Caco-2 (cell line): ENCODE results near the gene ENTPD8. TPM values are rescaled to one million over a fixed set of nuclear protein-coding genes. Genes with fewer than 3 reads are reported as not detected.

Source experiments
- BruUV-seq: library from RNA; stranded (reverse); fragments of 400-500 nt; replicated peaks from 2 replicates; lab custom pipeline; 2021; lab: Mats Ljungman, UMichigan
- CTCF ChIA-PET: fragments of 300-600 bp; sonication (Branson Sonifier 250); formaldehyde crosslinking; loops from one replicate; lab custom pipeline; 2022; ENCODE audit warnings: antibody characterized with exemption; lab: Charles Lee
- POLR2A ChIA-PET: fragments of 300-600 bp; sonication (Branson Sonifier 250); formaldehyde crosslinking; loops from one replicate; lab custom pipeline; 2022; ENCODE audit warnings: antibody characterized with exemption; lab: Charles Lee
- DNase-seq, 2 experiments: peaks; one replicate each; pipeline versions ENCODE4 v3.0.0 to v3.0.0-alpha.2; 2020 to 2022
- H3K27me3 ChIP-seq: replicated peaks from 2 replicates; pipeline ENCODE4 v1.6.0; 2011; ENCODE audit warnings: low read length; ENCODE audit not compliant: control insufficient read depth, insufficient read depth
- H3K36me3 ChIP-seq: 2 replicates; pipeline ENCODE4 v1.5.1; 2011; ENCODE audit warnings: low read length; ENCODE audit not compliant: control insufficient read depth, insufficient read depth
- H3K4me1 ChIP-seq: fragments of 250-450 bp; sonication (Bioruptor Pico); 2 replicates; pipeline ENCODE4 v1.5.1; 2020; ENCODE audit warnings: mild to moderate bottlenecking
- H3K4me3 ChIP-seq: 2 replicates; pipeline ENCODE4 v1.5.1; 2011; ENCODE audit warnings: low read depth, mild to moderate bottlenecking, control low read depth, low read length
- H3K9me3 ChIP-seq: fragments of 250-450 bp; sonication (Bioruptor Pico); 2 replicates; pipeline ENCODE4 v1.5.1; 2020; ENCODE audit warnings: mild to moderate bottlenecking, moderate library complexity
- H3K27ac Mint-ChIP-seq: one replicate; pipeline ENCODE4 v1.8.0; 2022; ENCODE audit warnings: mixed read lengths; ENCODE audit not compliant: unreplicated experiment
- H3K27me3 Mint-ChIP-seq: one replicate; pipeline ENCODE4 v1.8.0; 2022; ENCODE audit warnings: mixed read lengths; ENCODE audit not compliant: insufficient read depth, unreplicated experiment
- H3K36me3 Mint-ChIP-seq: one replicate; pipeline ENCODE4 v1.8.0; 2022; ENCODE audit warnings: mild to moderate bottlenecking, mixed read lengths; ENCODE audit not compliant: insufficient read depth, unreplicated experiment
- H3K4me1 Mint-ChIP-seq: one replicate; pipeline ENCODE4 v1.8.0; 2022; ENCODE audit warnings: low read depth, mixed read lengths; ENCODE audit not compliant: unreplicated experiment
- H3K4me3 Mint-ChIP-seq: one replicate; pipeline ENCODE4 v1.8.0; 2022; ENCODE audit warnings: mild to moderate bottlenecking, moderate library complexity, mixed read lengths; ENCODE audit not compliant: unreplicated experiment
- H3K9me3 Mint-ChIP-seq: one replicate; pipeline ENCODE4 v1.8.0; 2022; ENCODE audit warnings: mixed read lengths; ENCODE audit not compliant: unreplicated experiment
- intact Hi-C: fragments of 100-400 bp; cut with micrococcal nuclease; formaldehyde crosslinking; loops from one replicate; pipeline ENCODE4 v1.10.0; 2022; ENCODE audit not compliant: unreplicated experiment
- total RNA-seq: library from RNA; stranded (reverse); gene quantifications from 2 replicates; pipeline ENCODE4 v1.2.3, GENCODE V29; 2022
- TF ChIP-seq, protein P1 (sequence below), 2 experiments: fragments of 200-600 bp in 1 of 2; IDR thresholded peaks; 1 replicate in 1 of 2; 2 replicates in 1 of 2; pipeline versions ENCODE4 v1.5.1 to v1.8.0; 2011 to 2022; ENCODE audit warnings: antibody characterized with exemption in 1 of 2, control low read depth in 1 of 2, inconsistent platforms in 1 of 2, low read depth in 1 of 2, low read length in 1 of 2, mild to moderate bottlenecking in 1 of 2, moderate library complexity in 1 of 2; ENCODE audit not compliant: insufficient read depth in 1 of 2, severe bottlenecking in 1 of 2, unreplicated experiment in 1 of 2

Gene ENTPD8
- total RNA-seq, 1 experiment from 2014 or later = 8.6 TPM

GRCh38 chr9:137465000-137465719, 24.0 kb upstream of the ENTPD8 start:
- H3K9me3 Mint-ChIP-seq = no peaks in the 10 kb centered on the region
- H3K4me1 ChIP-seq = no peaks in the 10 kb centered on the region
- no peaks in the 10 kb centered on the region for H3K27me3 ChIP-seq
- intact Hi-C loops = no loop called here
- no peaks in the 10 kb centered on the region for H3K9me3 ChIP-seq
- no peaks in the 10 kb centered on the region for H3K27me3 Mint-ChIP-seq
- H3K4me1 Mint-ChIP-seq = no peaks in the 10 kb centered on the region
- POLR2A ChIA-PET = no interaction called here
- BruUV-seq = no TSS peak
- TF ChIP-seq, protein P1, sequence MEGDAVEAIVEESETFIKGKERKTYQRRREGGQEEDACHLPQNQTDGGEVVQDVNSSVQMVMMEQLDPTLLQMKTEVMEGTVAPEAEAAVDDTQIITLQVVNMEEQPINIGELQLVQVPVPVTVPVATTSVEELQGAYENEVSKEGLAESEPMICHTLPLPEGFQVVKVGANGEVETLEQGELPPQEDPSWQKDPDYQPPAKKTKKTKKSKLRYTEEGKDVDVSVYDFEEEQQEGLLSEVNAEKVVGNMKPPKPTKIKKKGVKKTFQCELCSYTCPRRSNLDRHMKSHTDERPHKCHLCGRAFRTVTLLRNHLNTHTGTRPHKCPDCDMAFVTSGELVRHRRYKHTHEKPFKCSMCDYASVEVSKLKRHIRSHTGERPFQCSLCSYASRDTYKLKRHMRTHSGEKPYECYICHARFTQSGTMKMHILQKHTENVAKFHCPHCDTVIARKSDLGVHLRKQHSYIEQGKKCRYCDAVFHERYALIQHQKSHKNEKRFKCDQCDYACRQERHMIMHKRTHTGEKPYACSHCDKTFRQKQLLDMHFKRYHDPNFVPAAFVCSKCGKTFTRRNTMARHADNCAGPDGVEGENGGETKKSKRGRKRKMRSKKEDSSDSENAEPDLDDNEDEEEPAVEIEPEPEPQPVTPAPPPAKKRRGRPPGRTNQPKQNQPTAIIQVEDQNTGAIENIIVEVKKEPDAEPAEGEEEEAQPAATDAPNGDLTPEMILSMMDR (IDR thresholded peaks at IDR 0.05; ENCODE audit: insufficient read depth in 1 of 2, low read depth in 1 of 2, low read length in 1 of 2, severe bottlenecking in 1 of 2, unreplicated experiment in 1 of 2) = no peak
- DNase-seq = peak in 1 of 2 experiments; percentile 27
- no peak overlapping the region for H3K4me3 ChIP-seq
- CTCF ChIA-PET = no interaction called here
- H3K36me3 ChIP-seq = no peaks in the 10 kb centered on the region
- H3K27ac Mint-ChIP-seq = no peak overlapping the region
- no peak overlapping the region for H3K4me3 Mint-ChIP-seq
- H3K36me3 Mint-ChIP-seq = no peaks in the 10 kb centered on the region

- no TSS peak for BruUV-seq
- H3K27ac Mint-ChIP-seq = no peak overlapping the region
- H3K36me3 Mint-ChIP-seq = no peaks in the 10 kb centered on the region
- Histone ChIP-seq H3K36me3 (no peaks in the 10 kb centered on the region), H3K27me3 (no peaks in the 10 kb centered on the region), H3K4me3 (no peak overlapping the region), H3K4me1 (peaks cover 6% of the 10 kb centered on the region), H3K9me3 (no peaks in the 10 kb centered on the region)
- H3K27me3 Mint-ChIP-seq = no peaks in the 10 kb centered on the region
- CTCF ChIA-PET = no interaction called here
- intact Hi-C loops = no loop called here
- DNase-seq = peak in 1 of 2 experiments; percentile 33
- no peaks in the 10 kb centered on the region for H3K4me1 Mint-ChIP-seq
- TF ChIP-seq, protein P1 (IDR thresholded peaks at IDR 0.05; ENCODE audit: insufficient read depth in 1 of 2, low read depth in 1 of 2, low read length in 1 of 2, severe bottlenecking in 1 of 2, unreplicated experiment in 1 of 2) = no peak
- POLR2A ChIA-PET = no interaction called here
- no peaks in the 10 kb centered on the region for H3K9me3 Mint-ChIP-seq
- H3K4me3 Mint-ChIP-seq = no peak overlapping the region
These were observed 23.3 kb upstream of the ENTPD8 start for GRCh38 chr9:137464291-137464999.

DNA sequence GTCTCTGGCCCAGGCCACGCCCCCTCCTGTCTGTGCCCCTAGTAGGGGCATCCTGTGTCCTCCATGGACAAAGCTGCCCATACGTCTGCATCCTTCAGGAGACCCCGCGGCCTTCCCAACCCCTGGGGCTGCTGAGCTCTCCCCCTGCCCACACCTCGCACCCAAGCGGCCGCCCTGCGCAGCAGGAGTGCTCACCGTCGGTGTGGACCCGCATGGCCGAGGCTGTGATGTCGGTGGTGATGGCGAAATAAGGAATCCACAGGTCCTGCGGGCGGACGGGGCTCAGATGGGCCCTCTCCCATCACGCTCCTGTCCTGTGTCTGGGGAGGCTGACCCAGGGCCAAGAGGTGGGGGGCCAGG, 22.8 kb upstream of the ENTPD8 start:
- H3K36me3 Mint-ChIP-seq = no peaks in the 10 kb centered on the region
- no peaks in the 10 kb centered on the region for H3K9me3 ChIP-seq
- H3K27ac Mint-ChIP-seq = no peak overlapping the region
- H3K36me3 ChIP-seq = no peaks in the 10 kb centered on the region
- CTCF ChIA-PET = no interaction called here
- DNase-seq = no peak
- no peak overlapping the region for H3K4me3 ChIP-seq
- H3K27me3 ChIP-seq = no peaks in the 10 kb centered on the region
- H3K4me1 Mint-ChIP-seq = no peaks in the 10 kb centered on the region
- no peak overlapping the region for H3K4me3 Mint-ChIP-seq
- H3K27me3 Mint-ChIP-seq = no peaks in the 10 kb centered on the region
- intact Hi-C loops = no loop called here
- TF ChIP-seq, protein P1 (IDR thresholded peaks at IDR 0.05; ENCODE audit: insufficient read depth in 1 of 2, low read depth in 1 of 2, low read length in 1 of 2, severe bottlenecking in 1 of 2, unreplicated experiment in 1 of 2) = no peak
- H3K9me3 Mint-ChIP-seq = no peaks in the 10 kb centered on the region
- peaks cover 7% of the 10 kb centered on the region for H3K4me1 ChIP-seq
- POLR2A ChIA-PET = no interaction called here
- no TSS peak for BruUV-seq
